Progenitor cell of endocrine pancreas (in vitro differentiated cells): Measurements from ENCODE around the gene MIA. TPM values are rescaled to one million over a fixed set of nuclear protein-coding genes. Genes with fewer than 3 reads are reported as not detected.

Experiments used
- DNase-seq: peaks from one replicate; pipeline ENCODE4 v3.0.0; 2021; ENCODE audit warnings: low spot score; ENCODE audit not compliant: unreplicated experiment
- H3K27ac Mint-ChIP-seq: 2 replicates; pipeline ENCODE4 v1.8.0; 2021; ENCODE audit warnings: mild to moderate bottlenecking, moderate library complexity, mixed read lengths
- H3K27me3 Mint-ChIP-seq: 2 replicates; pipeline ENCODE4 v1.8.0; 2021; ENCODE audit warnings: mixed read lengths
- H3K36me3 Mint-ChIP-seq: 2 replicates; pipeline ENCODE4 v1.8.0; 2022; ENCODE audit warnings: mixed read lengths; ENCODE audit not compliant: insufficient read depth
- H3K4me1 Mint-ChIP-seq: 2 replicates; pipeline ENCODE4 v1.8.0; 2021; ENCODE audit warnings: low read depth, mixed read lengths
- H3K4me3 Mint-ChIP-seq: 2 replicates; pipeline ENCODE4 v1.8.0; 2021; ENCODE audit warnings: low read depth, mild to moderate bottlenecking, moderate library complexity, mixed read lengths
- H3K9me3 Mint-ChIP-seq: 2 replicates; pipeline ENCODE4 v1.8.0; 2021; ENCODE audit warnings: low read depth, mixed read lengths
- CTCF ChIP-seq: fragments of 200-600 bp; sonication (generic); IDR thresholded peaks from one replicate; pipeline ENCODE4 v1.5.0; 2021; ENCODE audit warnings: antibody characterized with exemption, mild to moderate bottlenecking; ENCODE audit not compliant: unreplicated experiment
- total RNA-seq: library from RNA; stranded (reverse); gene quantifications from 2 replicates; pipeline ENCODE4 v1.2.1, GENCODE V29; 2021

Gene MIA
- total RNA-seq, 1 donor from 2014 or later: 8.5 TPM

GRCh38 chr19:40799558-40800338 is 24.4 kb downstream of the MIA start:
- no peak for TF ChIP-seq CTCF
- Mint-ChIP-seq H3K27ac (peak overlapping the region; percentile 92), H3K4me1 (peaks cover 45% of the 10 kb centered on the region), H3K9me3 (no peaks in the 10 kb centered on the region), H3K36me3 (peaks cover 6% of the 10 kb centered on the region), H3K4me3 (peak overlapping the region; percentile 89), H3K27me3 (no peaks in the 10 kb centered on the region)
- no peak for DNase-seq

GRCh38 chr19:40800339-40800996 is 25.1 kb downstream of the MIA start:
- no peak for DNase-seq
- peak overlapping the region; percentile 89 for H3K4me3 Mint-ChIP-seq
- peaks cover 48% of the 10 kb centered on the region for H3K4me1 Mint-ChIP-seq
- peaks cover 6% of the 10 kb centered on the region for H3K36me3 Mint-ChIP-seq
- H3K27me3 Mint-ChIP-seq: no peaks in the 10 kb centered on the region
- no peaks in the 10 kb centered on the region for H3K9me3 Mint-ChIP-seq
- H3K27ac Mint-ChIP-seq: peak overlapping the region; percentile 92
- TF ChIP-seq CTCF: no peak

GRCh38 chr19:40800997-40801377 is 25.7 kb downstream of the MIA start:
- Mint-ChIP-seq H3K27ac (no peak overlapping the region), H3K4me3 (peak overlapping the region; percentile 89)

GRCh38 chr19:40801426-40802299 is 26.3 kb downstream of the MIA start:
- Mint-ChIP-seq H3K27ac (peak overlapping the region; percentile 79), H3K36me3 (peaks cover 7% of the 10 kb centered on the region), H3K4me1 (peaks cover 51% of the 10 kb centered on the region), H3K9me3 (no peaks in the 10 kb centered on the region), H3K4me3 (peak overlapping the region; percentile 89), H3K27me3 (no peaks in the 10 kb centered on the region)
- no peak for DNase-seq
- no peak for TF ChIP-seq CTCF

More at GRCh38 chr19:40800997-40801377, 25.7 kb downstream of the MIA start:
- Mint-ChIP-seq H3K27me3 (no peaks in the 10 kb centered on the region), H3K36me3 (peaks cover 6% of the 10 kb centered on the region), H3K4me1 (peaks cover 48% of the 10 kb centered on the region), H3K9me3 (no peaks in the 10 kb centered on the region)
- DNase-seq: no peak
- no peak for TF ChIP-seq CTCF
